Measurements from ENCODE around the gene PDGFD.

Gene PDGFD

GRCh38 chr11:103994518-103994917, 169.4 kb downstream of the PDGFD start:
- no peak for TF ChIP-seq CTCF (IDR thresholded peaks at IDR 0.05; ENCODE audit: low read depth, low read length)
- TF ChIP-seq EZH2phosphoT487 (IDR thresholded peaks at IDR 0.05; ENCODE audit: low read depth), result no peak
- H3K79me2 ChIP-seq (ENCODE audit: low read length), result no peaks in the 10 kb centered on the region
- no peak overlapping the region for H3K27ac ChIP-seq (ENCODE audit: low read length)
- no peaks in the 10 kb centered on the region for H3K9me3 ChIP-seq (ENCODE audit: insufficient read depth, low read length)
- H3K36me3 ChIP-seq (replicated peaks; ENCODE audit: low read depth, low read length), result no peaks in the 10 kb centered on the region
- peaks cover 14% of the 10 kb centered on the region for H3K27me3 ChIP-seq (ENCODE audit: low read depth, low read length)
- no peak overlapping the region for H3K9ac ChIP-seq (ENCODE audit: low read length)
- no peak overlapping the region for H2AFZ ChIP-seq (ENCODE audit: low read depth, low read length)
- H3K4me1 ChIP-seq (ENCODE audit: low read length), result peaks cover 23% of the 10 kb centered on the region
- no peak overlapping the region for H3K4me3 ChIP-seq (ENCODE audit: low read length)
- H4K20me1 ChIP-seq (ENCODE audit: insufficient read depth, low read length), result no peaks in the 10 kb centered on the region
- no peak overlapping the region for H3K4me2 ChIP-seq (ENCODE audit: low read length)

GRCh38 chr11:103994094-103994493, 169.9 kb downstream of the PDGFD start:
- Histone ChIP-seq H4K20me1 (ENCODE audit: insufficient read depth, low read length) (no peaks in the 10 kb centered on the region), H3K9me3 (ENCODE audit: insufficient read depth, low read length) (no peaks in the 10 kb centered on the region), H3K4me3 (ENCODE audit: low read length) (no peak overlapping the region), H3K27me3 (ENCODE audit: low read depth, low read length) (peaks cover 14% of the 10 kb centered on the region), H3K27ac (ENCODE audit: low read length) (no peak overlapping the region), H3K4me2 (ENCODE audit: low read length) (no peak overlapping the region), H3K9ac (ENCODE audit: low read length) (no peak overlapping the region), H3K79me2 (ENCODE audit: low read length) (no peaks in the 10 kb centered on the region), H2AFZ (ENCODE audit: low read depth, low read length) (no peak overlapping the region), H3K4me1 (ENCODE audit: low read length) (peaks cover 23% of the 10 kb centered on the region), H3K36me3 (replicated peaks; ENCODE audit: low read depth, low read length) (no peaks in the 10 kb centered on the region)
- no peak for TF ChIP-seq CTCF (IDR thresholded peaks at IDR 0.05; ENCODE audit: low read depth, low read length)

DNA sequence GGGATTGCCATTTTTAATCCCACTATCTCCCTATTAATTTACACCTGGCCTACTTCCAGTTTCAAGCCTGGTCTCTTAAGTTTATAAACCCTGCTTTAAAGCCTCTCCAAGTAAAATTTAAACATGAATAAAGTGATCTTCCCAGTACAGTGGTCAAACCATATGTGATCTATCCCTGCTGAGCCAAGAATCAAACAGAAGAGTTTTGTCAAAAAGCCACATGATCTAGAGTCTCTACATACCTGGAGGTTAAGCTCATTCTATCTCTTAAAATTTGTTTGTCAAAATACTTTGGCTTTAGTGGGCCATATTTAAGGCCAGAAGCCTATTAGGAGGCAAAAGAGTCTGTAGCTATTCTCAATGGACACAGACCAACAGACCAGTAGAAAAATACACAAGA, 170.4 kb downstream of the PDGFD start:
- no peak overlapping the region for H3K4me3 ChIP-seq (ENCODE audit: low read length)
- H3K9ac ChIP-seq (ENCODE audit: low read length), result no peak overlapping the region
- peaks cover 14% of the 10 kb centered on the region for H3K27me3 ChIP-seq (ENCODE audit: low read depth, low read length)
- no peak overlapping the region for H2AFZ ChIP-seq (ENCODE audit: low read depth, low read length)
- no peak overlapping the region for H3K27ac ChIP-seq (ENCODE audit: low read length)
- no peaks in the 10 kb centered on the region for H3K9me3 ChIP-seq (ENCODE audit: insufficient read depth, low read length)
- no peaks in the 10 kb centered on the region for H3K79me2 ChIP-seq (ENCODE audit: low read length)
- no peaks in the 10 kb centered on the region for H4K20me1 ChIP-seq (ENCODE audit: insufficient read depth, low read length)
- H3K4me2 ChIP-seq (ENCODE audit: low read length), result no peak overlapping the region
- TF ChIP-seq CTCF (IDR thresholded peaks at IDR 0.05; ENCODE audit: low read depth, low read length) (no peak), EZH2phosphoT487 (IDR thresholded peaks at IDR 0.05; ENCODE audit: low read depth) (no peak)
- H3K4me1 ChIP-seq (ENCODE audit: low read length), result peaks cover 23% of the 10 kb centered on the region
- H3K36me3 ChIP-seq (replicated peaks; ENCODE audit: low read depth, low read length), result no peaks in the 10 kb centered on the region

- Histone ChIP-seq H3K9me3 (ENCODE audit: insufficient read depth, low read length) (no peaks in the 10 kb centered on the region), H3K4me1 (ENCODE audit: low read length) (no peaks in the 10 kb centered on the region), H3K4me2 (ENCODE audit: low read length) (no peak overlapping the region), H2AFZ (ENCODE audit: low read depth, low read length) (no peak overlapping the region), H3K36me3 (replicated peaks; ENCODE audit: low read depth, low read length) (no peaks in the 10 kb centered on the region), H3K4me3 (ENCODE audit: low read length) (no peak overlapping the region), H3K9ac (ENCODE audit: low read length) (no peak overlapping the region), H3K27me3 (ENCODE audit: low read depth, low read length) (peaks cover 7% of the 10 kb centered on the region; the same call in 1 of the 2 replicates), H3K79me2 (ENCODE audit: low read length) (no peaks in the 10 kb centered on the region), H3K27ac (ENCODE audit: low read length) (no peak overlapping the region), H4K20me1 (ENCODE audit: insufficient read depth, low read length) (no peaks in the 10 kb centered on the region)
- TF ChIP-seq EZH2phosphoT487 (IDR thresholded peaks at IDR 0.05; ENCODE audit: low read depth) (no peak), CTCF (IDR thresholded peaks at IDR 0.05; ENCODE audit: low read depth, low read length) (no peak)
These were observed 175.4 kb downstream of the PDGFD start for GRCh38 chr11:103988595-103988969.

All from OCI-LY3 (cell line).